HK-2 (cell line): ENCODE measurements around the gene KDM2A.

ENCODE experiments used
- DNase-seq: peaks from one replicate; pipeline ENCODE4 v3.0.0-alpha.2; 2018; ENCODE audit not compliant: unreplicated experiment

The KDM2A gene

GRCh38 chr11:67272327-67273259, 153.5 kb downstream of the KDM2A start:
- no peak for DNase-seq

GRCh38 chr11:67273260-67273990, 154.4 kb downstream of the KDM2A start:
- no peak for DNase-seq

DNA sequence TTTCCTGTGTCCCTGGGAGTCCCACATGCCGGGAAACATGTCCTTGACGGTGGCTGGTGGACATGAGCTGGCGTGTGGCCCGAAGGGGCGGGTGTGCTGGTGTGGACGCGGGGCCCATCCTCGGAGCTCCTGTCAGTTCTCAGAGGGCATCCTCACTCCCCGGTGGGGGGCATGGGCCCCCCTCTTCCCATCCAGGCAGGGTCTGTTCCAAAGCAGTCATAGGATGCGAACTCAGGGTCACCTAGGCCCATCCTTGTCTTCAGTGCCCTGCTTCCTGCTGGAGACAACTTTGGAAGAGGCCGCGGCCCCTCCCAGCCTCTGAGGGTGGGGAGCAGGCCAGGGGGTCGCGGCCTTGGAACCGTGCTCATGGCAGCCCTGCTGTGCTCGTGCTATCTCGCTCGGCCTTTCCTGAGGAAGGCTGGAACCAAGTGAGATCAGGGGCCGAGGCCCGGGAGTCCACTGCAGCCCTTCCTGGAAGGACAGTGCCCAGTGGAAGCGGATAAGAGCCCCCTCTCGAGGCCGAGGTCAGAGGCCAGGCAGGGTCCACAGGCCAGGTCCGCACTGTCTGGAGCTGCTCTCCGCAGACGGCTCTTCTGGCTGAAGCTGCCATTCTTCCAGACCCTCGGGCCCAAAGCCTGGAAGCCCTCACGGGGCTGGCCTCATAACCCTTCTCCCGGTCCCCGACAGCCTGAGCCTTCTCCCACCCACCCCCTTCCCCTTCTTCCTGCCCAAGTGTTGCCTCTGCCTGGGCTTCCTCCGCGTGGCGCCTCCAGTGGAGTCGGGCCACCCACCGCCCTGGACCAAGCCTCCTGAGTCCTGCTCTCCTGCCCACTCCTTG, 155.9 kb downstream of the KDM2A start:
- no peak for DNase-seq

GRCh38 chr11:67275606-67276409, 156.7 kb downstream of the KDM2A start:
- no peak for DNase-seq

DNA sequence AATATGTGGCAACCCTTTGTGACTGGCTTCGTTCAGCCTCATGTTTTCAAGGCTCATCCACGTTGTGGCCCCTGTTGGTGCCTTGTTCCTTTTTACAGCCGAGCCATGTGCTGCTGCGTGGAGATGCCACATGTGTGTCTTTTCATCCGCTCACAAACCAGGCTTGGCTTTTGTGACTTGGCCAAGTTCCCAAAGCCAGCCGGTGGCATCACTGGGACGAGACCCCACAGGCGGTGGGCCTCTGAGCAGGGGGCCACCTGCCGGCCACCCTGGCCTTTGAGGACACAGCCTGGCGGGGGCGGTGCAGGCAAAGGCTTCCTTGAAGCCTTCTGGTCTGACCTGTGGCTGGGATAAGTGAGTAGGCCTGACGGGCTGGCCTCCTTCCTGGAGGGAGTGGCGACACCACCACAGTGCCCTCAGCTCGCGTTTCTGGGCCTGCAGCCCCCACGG, 157.7 kb downstream of the KDM2A start:
- DNase-seq = no peak

DNA sequence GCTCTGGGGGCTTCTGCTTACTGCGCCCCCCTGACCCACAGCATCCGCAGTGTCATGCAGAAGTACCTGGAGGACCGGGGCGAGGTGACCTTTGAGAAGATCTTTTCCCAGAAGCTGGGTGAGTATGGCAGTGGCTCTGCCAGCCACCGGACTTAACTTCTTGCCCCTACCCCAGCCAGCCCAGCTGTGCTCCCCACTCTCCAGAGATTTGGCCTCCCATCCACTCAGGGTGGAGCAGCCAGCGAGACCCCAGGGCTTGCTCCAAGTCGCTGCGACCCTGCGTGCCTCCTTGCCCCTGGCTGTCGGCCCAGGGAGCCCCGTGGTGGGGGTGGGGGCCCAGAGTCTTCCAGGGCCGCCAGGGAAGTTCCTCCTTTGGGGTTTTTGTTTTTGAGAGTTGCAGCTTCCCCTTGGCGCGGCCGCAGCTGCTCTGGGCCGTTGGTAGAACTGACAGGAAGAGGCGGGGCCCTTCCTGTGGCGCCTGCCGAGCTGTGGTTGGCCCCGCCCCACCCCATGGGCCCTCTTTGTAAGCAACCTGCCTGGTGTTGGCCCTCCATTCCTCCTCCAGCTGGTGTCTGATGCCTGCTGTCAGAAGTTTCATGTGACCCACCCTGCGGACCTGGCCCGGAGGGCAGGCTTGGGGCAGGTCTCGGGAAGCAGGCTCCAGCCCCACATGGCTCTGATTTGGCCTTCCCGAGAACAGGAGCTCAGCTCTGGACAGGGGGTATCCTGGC, 158.3 kb downstream of the KDM2A start:
- no peak for DNase-seq

GRCh38 chr11:67278135-67278938, 159.3 kb downstream of the KDM2A start:
- DNase-seq = no peak

DNA sequence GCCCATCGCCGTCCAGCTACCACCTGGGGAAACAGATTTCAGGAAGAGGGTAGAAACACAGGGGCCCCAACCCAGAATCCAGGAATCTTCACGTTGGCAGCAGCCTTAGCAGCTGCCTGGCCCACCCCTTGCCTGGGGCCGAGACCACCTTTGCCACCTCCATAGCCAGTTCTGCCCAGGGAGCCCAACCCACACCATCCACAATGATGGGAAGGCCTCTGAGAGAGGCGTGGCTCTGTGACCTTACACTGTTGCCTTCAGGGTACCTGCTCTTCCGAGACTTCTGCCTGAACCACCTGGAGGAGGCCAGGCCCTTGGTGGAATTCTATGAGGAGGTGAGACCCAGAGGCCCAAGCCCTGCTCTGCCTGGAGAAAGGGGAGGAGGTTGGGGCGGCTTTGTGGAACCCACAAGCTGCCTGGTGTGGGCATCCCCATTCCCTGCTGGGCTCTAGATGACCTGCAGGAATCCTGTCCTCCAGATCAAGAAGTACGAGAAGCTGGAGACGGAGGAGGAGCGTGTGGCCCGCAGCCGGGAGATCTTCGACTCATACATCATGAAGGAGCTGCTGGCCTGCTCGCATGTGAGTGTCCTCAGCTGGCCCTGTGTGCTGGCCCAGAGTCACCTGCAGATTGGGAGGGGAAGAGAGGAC, 160.0 kb downstream of the KDM2A start:
- DNase-seq = no peak

DNA sequence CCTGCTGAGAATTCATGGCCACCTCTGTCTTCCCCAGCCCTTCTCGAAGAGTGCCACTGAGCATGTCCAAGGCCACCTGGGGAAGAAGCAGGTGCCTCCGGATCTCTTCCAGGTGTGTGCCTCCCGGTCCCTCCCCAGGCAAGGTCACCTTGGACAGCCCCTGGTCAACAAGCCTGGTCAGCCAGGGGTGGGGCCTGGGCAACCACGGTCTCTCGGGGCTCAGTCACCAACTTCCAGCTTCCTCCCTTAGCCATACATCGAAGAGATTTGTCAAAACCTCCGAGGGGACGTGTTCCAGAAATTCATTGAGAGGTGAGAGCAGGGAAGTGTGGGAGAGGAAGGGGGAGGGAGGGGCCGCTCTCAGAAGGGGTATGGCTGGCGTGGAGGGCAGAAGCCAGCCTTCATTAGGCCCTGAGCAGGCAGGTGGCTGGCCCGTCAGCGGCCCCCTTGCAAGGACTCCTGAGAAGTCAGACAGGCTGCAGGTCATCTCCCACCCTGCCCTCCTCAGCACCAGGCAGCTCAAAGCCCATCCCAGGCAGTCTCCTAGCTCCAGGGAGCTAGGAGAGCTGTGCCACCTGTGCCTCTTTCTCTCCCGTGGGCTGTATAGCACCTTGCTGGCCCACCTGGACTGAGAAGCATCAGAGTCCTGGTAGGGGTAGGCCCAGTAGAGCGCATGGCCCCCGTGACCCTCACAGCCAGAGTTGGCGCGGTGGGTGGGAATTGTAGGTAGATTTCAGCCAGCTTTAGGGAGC, 160.7 kb downstream of the KDM2A start:
- DNase-seq = no peak

GRCh38 chr11:67280341-67280787, 161.3 kb downstream of the KDM2A start:
- no peak for DNase-seq

- DNase-seq = no peak
Measured at GRCh38 chr11:67280788-67281551, 161.9 kb downstream of the KDM2A start.

DNA sequence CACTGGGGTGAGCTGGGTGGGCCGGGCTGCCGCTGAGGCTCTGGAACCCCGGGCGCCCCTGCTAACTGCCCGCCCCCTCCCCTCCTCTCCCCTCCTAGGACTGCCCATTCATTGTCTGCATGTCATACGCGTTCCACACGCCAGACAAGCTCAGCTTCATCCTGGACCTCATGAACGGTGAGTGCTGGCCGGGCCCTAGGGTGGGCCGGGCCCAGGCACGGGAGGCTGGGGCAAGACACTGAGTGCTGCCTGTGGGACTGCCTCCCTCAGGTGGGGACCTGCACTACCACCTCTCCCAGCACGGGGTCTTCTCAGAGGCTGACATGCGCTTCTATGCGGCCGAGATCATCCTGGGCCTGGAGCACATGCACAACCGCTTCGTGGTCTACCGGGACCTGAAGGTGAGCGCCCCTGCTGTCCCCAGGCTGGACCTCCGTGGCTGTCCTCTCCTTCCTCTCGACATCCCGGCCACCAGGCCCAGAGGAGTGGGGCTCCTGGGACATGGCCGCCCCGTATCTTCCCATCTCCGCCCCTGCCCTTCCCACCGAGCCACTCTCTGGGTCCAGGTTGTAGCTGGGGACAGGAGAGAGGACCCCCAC, 162.6 kb downstream of the KDM2A start:
- DNase-seq = no peak

DNA sequence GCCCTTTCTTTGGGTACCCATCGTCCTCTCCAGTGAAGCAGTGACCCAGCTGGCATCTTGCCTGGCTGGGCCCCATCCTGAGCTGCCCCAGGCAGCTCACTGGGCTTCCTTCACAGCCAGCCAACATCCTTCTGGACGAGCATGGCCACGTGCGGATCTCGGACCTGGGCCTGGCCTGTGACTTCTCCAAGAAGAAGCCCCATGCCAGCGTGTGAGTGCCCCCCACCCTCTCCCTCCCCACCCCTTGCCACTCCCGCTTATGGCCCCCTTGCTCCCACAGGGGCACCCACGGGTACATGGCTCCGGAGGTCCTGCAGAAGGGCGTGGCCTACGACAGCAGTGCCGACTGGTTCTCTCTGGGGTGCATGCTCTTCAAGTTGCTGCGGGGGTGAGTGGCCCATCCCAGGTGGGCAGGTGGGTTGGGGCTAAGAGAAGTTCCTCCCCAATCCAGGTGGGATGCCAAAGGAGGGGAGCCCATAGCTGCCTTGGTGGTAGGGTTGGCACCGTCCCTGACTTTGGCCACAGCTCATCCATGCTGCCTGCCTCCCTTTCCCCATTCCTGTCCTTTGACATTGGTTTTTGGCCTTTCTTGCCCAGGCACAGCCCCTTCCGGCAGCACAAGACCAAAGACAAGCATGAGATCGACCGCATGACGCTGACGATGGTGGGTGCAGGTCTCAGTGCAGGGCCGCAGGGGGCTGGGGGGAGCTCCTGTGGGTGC, 163.3 kb downstream of the KDM2A start:
- DNase-seq = no peak

DNA sequence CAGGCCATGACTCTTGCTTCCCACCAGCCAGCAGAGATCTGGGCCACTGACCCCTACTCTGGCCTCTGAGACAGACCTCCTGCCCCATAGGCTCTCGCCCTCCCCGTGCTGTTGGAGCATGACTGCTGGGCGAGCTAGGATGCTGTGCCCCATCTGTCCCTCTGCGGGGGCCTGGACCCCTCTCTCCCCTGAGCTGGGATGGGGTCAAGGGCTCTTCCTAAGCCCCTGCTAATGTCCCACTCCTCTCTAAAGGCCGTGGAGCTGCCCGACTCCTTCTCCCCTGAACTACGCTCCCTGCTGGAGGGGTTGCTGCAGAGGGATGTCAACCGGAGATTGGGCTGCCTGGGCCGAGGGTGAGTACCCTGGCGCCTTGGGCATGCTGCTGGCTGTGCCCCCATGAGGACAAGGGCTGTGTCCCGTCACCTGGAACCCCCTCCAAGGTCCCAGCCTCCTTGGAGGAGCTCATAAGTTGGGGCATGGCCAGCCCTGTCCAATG, 163.9 kb downstream of the KDM2A start:
- DNase-seq = no peak

GRCh38 chr11:67283481-67283963, 164.5 kb downstream of the KDM2A start:
- DNase-seq = no peak
